Caco-2 (cell line): ENCODE measurements around the gene THBS4. TPM values are rescaled to one million over a fixed set of nuclear protein-coding genes. Genes with fewer than 3 reads are reported as not detected.
A peak's percentile ranks its signal among the peaks of the same experiment; 100 is the strongest.

ENCODE experiments used
- BruUV-seq: library from RNA; stranded (reverse); fragments of 400-500 nt; replicated peaks from 2 replicates; lab custom pipeline; 2021; lab: Mats Ljungman, UMichigan
- CTCF ChIA-PET: fragments of 300-600 bp; sonication (Branson Sonifier 250); formaldehyde crosslinking; loops from one replicate; lab custom pipeline; 2022; ENCODE audit warnings: antibody characterized with exemption; lab: Charles Lee
- POLR2A ChIA-PET: fragments of 300-600 bp; sonication (Branson Sonifier 250); formaldehyde crosslinking; loops from one replicate; lab custom pipeline; 2022; ENCODE audit warnings: antibody characterized with exemption; lab: Charles Lee
- DNase-seq, 2 experiments: peaks; one replicate each; pipeline versions ENCODE4 v3.0.0 to v3.0.0-alpha.2; 2020 to 2022
- H3K27me3 ChIP-seq: replicated peaks from 2 replicates; pipeline ENCODE4 v1.6.0; 2011; ENCODE audit warnings: low read length; ENCODE audit not compliant: control insufficient read depth, insufficient read depth
- H3K36me3 ChIP-seq: 2 replicates; pipeline ENCODE4 v1.5.1; 2011; ENCODE audit warnings: low read length; ENCODE audit not compliant: control insufficient read depth, insufficient read depth
- H3K4me1 ChIP-seq: fragments of 250-450 bp; sonication (Bioruptor Pico); 2 replicates; pipeline ENCODE4 v1.5.1; 2020; ENCODE audit warnings: mild to moderate bottlenecking
- H3K4me3 ChIP-seq: 2 replicates; pipeline ENCODE4 v1.5.1; 2011; ENCODE audit warnings: low read depth, mild to moderate bottlenecking, control low read depth, low read length
- H3K9me3 ChIP-seq: fragments of 250-450 bp; sonication (Bioruptor Pico); 2 replicates; pipeline ENCODE4 v1.5.1; 2020; ENCODE audit warnings: mild to moderate bottlenecking, moderate library complexity
- H3K27ac Mint-ChIP-seq: one replicate; pipeline ENCODE4 v1.8.0; 2022; ENCODE audit warnings: mixed read lengths; ENCODE audit not compliant: unreplicated experiment
- H3K27me3 Mint-ChIP-seq: one replicate; pipeline ENCODE4 v1.8.0; 2022; ENCODE audit warnings: mixed read lengths; ENCODE audit not compliant: insufficient read depth, unreplicated experiment
- H3K36me3 Mint-ChIP-seq: one replicate; pipeline ENCODE4 v1.8.0; 2022; ENCODE audit warnings: mild to moderate bottlenecking, mixed read lengths; ENCODE audit not compliant: insufficient read depth, unreplicated experiment
- H3K4me1 Mint-ChIP-seq: one replicate; pipeline ENCODE4 v1.8.0; 2022; ENCODE audit warnings: low read depth, mixed read lengths; ENCODE audit not compliant: unreplicated experiment
- H3K4me3 Mint-ChIP-seq: one replicate; pipeline ENCODE4 v1.8.0; 2022; ENCODE audit warnings: mild to moderate bottlenecking, moderate library complexity, mixed read lengths; ENCODE audit not compliant: unreplicated experiment
- H3K9me3 Mint-ChIP-seq: one replicate; pipeline ENCODE4 v1.8.0; 2022; ENCODE audit warnings: mixed read lengths; ENCODE audit not compliant: unreplicated experiment
- CTCF ChIP-seq, 2 experiments: fragments of 200-600 bp in 1 of 2; IDR thresholded peaks; 1 replicate in 1 of 2; 2 replicates in 1 of 2; pipeline versions ENCODE4 v1.5.1 to v1.8.0; 2011 to 2022; ENCODE audit warnings: antibody characterized with exemption in 1 of 2, control low read depth in 1 of 2, inconsistent platforms in 1 of 2, low read depth in 1 of 2, low read length in 1 of 2, mild to moderate bottlenecking in 1 of 2, moderate library complexity in 1 of 2; ENCODE audit not compliant: insufficient read depth in 1 of 2, severe bottlenecking in 1 of 2, unreplicated experiment in 1 of 2
- intact Hi-C: fragments of 100-400 bp; cut with micrococcal nuclease; formaldehyde crosslinking; loops from one replicate; pipeline ENCODE4 v1.10.0; 2022; ENCODE audit not compliant: unreplicated experiment
- total RNA-seq: library from RNA; stranded (reverse); gene quantifications from 2 replicates; pipeline ENCODE4 v1.2.3, GENCODE V29; 2022

THBS4 gene
- total RNA-seq, 1 experiment from 2014 or later = not detected

- Mint-ChIP-seq H3K4me3 (peak overlapping the region; percentile 17), H3K27me3 (no peaks in the 10 kb centered on the region), H3K4me1 (peaks cover 37% of the 10 kb centered on the region), H3K9me3 (peaks cover 43% of the 10 kb centered on the region), H3K27ac (peak overlapping the region; percentile 75), H3K36me3 (peaks cover 74% of the 10 kb centered on the region)
- intact Hi-C loops = loop anchor here (1.0 to 2.0 kb wide), 4 partner anchors 17 to 77 kb away; no protein-coding TSS in a partner anchor
- Histone ChIP-seq H3K36me3 (no peaks in the 10 kb centered on the region; the same call in 1 of the 2 replicates), H3K9me3 (0 out of 2 replicates have a peak, but pooled peaks cover 6% of the 10 kb centered on the region), H3K4me1 (peaks cover 36% of the 10 kb centered on the region), H3K27me3 (no peaks in the 10 kb centered on the region), H3K4me3 (no peak overlapping the region)
- DNase-seq = peak; percentile 83 to 91
- TF ChIP-seq CTCF (IDR thresholded peaks at IDR 0.05; ENCODE audit: insufficient read depth in 1 of 2, low read depth in 1 of 2, low read length in 1 of 2, severe bottlenecking in 1 of 2, unreplicated experiment in 1 of 2) = no peak
- BruUV-seq = no TSS peak
- CTCF ChIA-PET = interaction anchor here (0.6 to 1.2 kb wide), 2 partner anchors 77 to 157 kb away, joined by 3 read pairs; no protein-coding TSS in a partner anchor
- POLR2A ChIA-PET = interaction anchor here (0.8 kb wide), 1 partner anchor 34 kb away, joined by 3 read pairs; no protein-coding TSS in a partner anchor
Measured at GRCh38 chr5:80128141-80128540, 93.0 kb downstream of the THBS4 start.

- intact Hi-C loops = loop anchor here (2.0 kb wide), 1 partner anchor 76 kb away; no protein-coding TSS in a partner anchor
- Mint-ChIP-seq H3K4me1 (peaks cover 37% of the 10 kb centered on the region), H3K27me3 (no peaks in the 10 kb centered on the region), H3K4me3 (no peak overlapping the region), H3K9me3 (peaks cover 49% of the 10 kb centered on the region), H3K27ac (peak overlapping the region; percentile 75), H3K36me3 (peaks cover 79% of the 10 kb centered on the region)
- ChIA-PET CTCF (interaction anchor here (1.0 kb wide), 1 partner anchor 37 kb away, joined by 5 read pairs; no protein-coding TSS in a partner anchor), POLR2A (no interaction called here)
- Histone ChIP-seq H3K36me3 (no peaks in the 10 kb centered on the region; the same call in 1 of the 2 replicates), H3K27me3 (no peaks in the 10 kb centered on the region), H3K9me3 (0 out of 2 replicates have a peak, but pooled peaks cover 6% of the 10 kb centered on the region), H3K4me1 (peaks cover 36% of the 10 kb centered on the region), H3K4me3 (no peak overlapping the region)
- BruUV-seq = no TSS peak
- DNase-seq = no peak
- TF ChIP-seq CTCF (IDR thresholded peaks at IDR 0.05; ENCODE audit: insufficient read depth in 1 of 2, low read depth in 1 of 2, low read length in 1 of 2, severe bottlenecking in 1 of 2, unreplicated experiment in 1 of 2) = no peak
Measured at GRCh38 chr5:80129146-80129545, 94.0 kb downstream of the THBS4 start.

Other genes with a start within 250 kb of the THBS4 start
- 7.4 and 8.4 TPM in 2 replicates for gene MTX3, start 44.1 kb upstream of the THBS4 start, total RNA-seq
- gene SERINC5, start 220.7 kb downstream of the THBS4 start, total RNA-seq = 225 and 226 TPM in 2 replicates